HAP-1 (cell line): ENCODE results near the gene ARNT2.
"Not testable (repeated sequence)": the region's sequence is repeated elsewhere in the genome, so short reads cannot be mapped to it uniquely, and the experiment has no call there.

Experiments
- DNase-seq, 2 experiments: peaks; one replicate each; pipeline ENCODE4 v3.0.0-alpha.2; 2016 to 2020; ENCODE audit warnings: low spot score in 2 of 2
- H3K27me3 ChIP-seq: fragments of 250-450 bp; sonication (Bioruptor Pico); 2 replicates; pipeline ENCODE4 v1.5.1; 2020; ENCODE audit warnings: low read depth, mild to moderate bottlenecking, moderate library complexity
- H3K36me3 ChIP-seq: fragments of 250-450 bp; sonication (Bioruptor Pico); replicated peaks from 2 replicates; pipeline ENCODE4 v1.5.1; 2020; ENCODE audit warnings: mild to moderate bottlenecking
- H3K4me1 ChIP-seq: fragments of 250-450 bp; sonication (Bioruptor Pico); 2 replicates; pipeline ENCODE4 v1.5.1; 2020; ENCODE audit warnings: mild to moderate bottlenecking
- H3K4me3 ChIP-seq: fragments of 250-450 bp; sonication (Bioruptor Pico); 2 replicates; pipeline ENCODE4 v1.5.1; 2020; ENCODE audit warnings: mild to moderate bottlenecking, moderate library complexity
- H3K9me3 ChIP-seq: fragments of 250-450 bp; sonication (Bioruptor Pico); 2 replicates; pipeline ENCODE4 v1.5.1; 2020; ENCODE audit warnings: mild to moderate bottlenecking, moderate library complexity
- in situ Hi-C: fragments of 300-500 bp; cut with MboI; formaldehyde crosslinking; loops from 3 replicates; pipeline ENCODE4 v1.14.3; 2020; ENCODE audit warnings: low sequenced_read_pairs, inconsistent platforms, mixed read lengths

ARNT2 gene

GRCh38 chr15:80638553-80639167 lies 234.5 kb downstream of the ARNT2 start:
- Histone ChIP-seq H3K27me3 (0 out of 2 replicates have a peak, but pooled peaks cover 3% of the 10 kb centered on the region), H3K36me3 (no peaks in the 10 kb centered on the region), H3K9me3 (peaks cover 5% of the 10 kb centered on the region; the same call in 1 of the 2 replicates), H3K4me3 (no peak overlapping the region), H3K4me1 (no peaks in the 10 kb centered on the region)
- in situ Hi-C loops = no loop called here
- no peak for DNase-seq

- no peak for DNase-seq
- H3K9me3 ChIP-seq = peaks cover 5% of the 10 kb centered on the region; the same call in 1 of the 2 replicates
- H3K27me3 ChIP-seq = 0 out of 2 replicates have a peak, but pooled peaks cover 3% of the 10 kb centered on the region
- H3K36me3 ChIP-seq = no peaks in the 10 kb centered on the region
- in situ Hi-C loops = no loop called here
- H3K4me3 ChIP-seq = no peak overlapping the region
- H3K4me1 ChIP-seq = no peaks in the 10 kb centered on the region
Observed at GRCh38 chr15:80639168-80639555, 235.0 kb downstream of the ARNT2 start.

- in situ Hi-C loops = no loop called here
- Histone ChIP-seq H3K4me1 (no peaks in the 10 kb centered on the region), H3K27me3 (0 out of 2 replicates have a peak, but pooled peaks cover 3% of the 10 kb centered on the region), H3K36me3 (no peaks in the 10 kb centered on the region), H3K9me3 (peaks cover 10% of the 10 kb centered on the region; the same call in 1 of the 2 replicates), H3K4me3 (no peak overlapping the region)
- no peak for DNase-seq
Observed at GRCh38 chr15:80640531-80641121, 236.4 kb downstream of the ARNT2 start.

GRCh38 chr15:80641384-80641783 lies 237.2 kb downstream of the ARNT2 start:
- H3K9me3 ChIP-seq = peaks cover 11% of the 10 kb centered on the region
- no peaks in the 10 kb centered on the region for H3K4me1 ChIP-seq
- DNase-seq = no peak
- 0 out of 2 replicates have a peak, but pooled peaks cover 3% of the 10 kb centered on the region for H3K27me3 ChIP-seq
- H3K4me3 ChIP-seq = no peak overlapping the region
- in situ Hi-C loops = no loop called here
- no peaks in the 10 kb centered on the region for H3K36me3 ChIP-seq

- H3K9me3 ChIP-seq = peaks cover 20% of the 10 kb centered on the region
- no peaks in the 10 kb centered on the region for H3K36me3 ChIP-seq
- in situ Hi-C loops = no loop called here
- DNase-seq = no peak
- no peak overlapping the region for H3K4me3 ChIP-seq
- H3K27me3 ChIP-seq = 0 out of 2 replicates have a peak, but pooled peaks cover 3% of the 10 kb centered on the region
- H3K4me1 ChIP-seq = no peaks in the 10 kb centered on the region
Observed at GRCh38 chr15:80643431-80643951, 239.3 kb downstream of the ARNT2 start.

- Histone ChIP-seq H3K27me3 (0 out of 2 replicates have a peak, but pooled peaks cover 3% of the 10 kb centered on the region), H3K4me3 (no peak overlapping the region), H3K36me3 (no peaks in the 10 kb centered on the region), H3K4me1 (no peaks in the 10 kb centered on the region), H3K9me3 (peaks cover 20% of the 10 kb centered on the region)
- in situ Hi-C loops = no loop called here
- no peak for DNase-seq
Observed at GRCh38 chr15:80645494-80646065, 241.4 kb downstream of the ARNT2 start.

- DNase-seq, in situ Hi-C loops: not testable (repeated sequence)
Observed at GRCh38 chr15:80647424-80647823, 243.2 kb downstream of the ARNT2 start.

More at GRCh38 chr15:80647424-80647823, 243.2 kb downstream of the ARNT2 start:
- not testable (repeated sequence) for H3K4me1 ChIP-seq, H3K4me3 ChIP-seq, H3K27me3 ChIP-seq, H3K36me3 ChIP-seq
- H3K9me3 ChIP-seq = peaks cover 18% of the 10 kb centered on the region
